HG03558 (cell line): ENCODE measurements around the gene PMF1.

Experiments used
- ATAC-seq: cut with Tn5 transposase; IDR thresholded peaks from one replicate; pipeline ENCODE4 v1.9.1; 2021; ENCODE audit warnings: moderate number of reproducible peaks; ENCODE audit not compliant: unreplicated experiment; ENCODE audit errors: extremely low read depth

PMF1 gene

GRCh38 chr1:156232201-156232894 lies 19.5 kb downstream of the PMF1 start:
- ATAC-seq: no peak

GRCh38 chr1:156233426-156234127 lies 20.8 kb downstream of the PMF1 start:
- no peak for ATAC-seq

GRCh38 chr1:156236164-156236563 lies 23.4 kb downstream of the PMF1 start:
- no peak for ATAC-seq

- no peak for ATAC-seq
These were observed 25.4 kb downstream of the PMF1 start for GRCh38 chr1:156238248-156238647.

- no peak for ATAC-seq
These were observed 28.6 kb downstream of the PMF1 start for GRCh38 chr1:156241311-156241811.

- no peak for ATAC-seq
These were observed 29.1 kb downstream of the PMF1 start, which contains the start of gene BGLAP for GRCh38 chr1:156241926-156242325. BGLAP (plus strand) TSS chr1:156242184; CDS start chr1:156242232, 48 bp downstream.

GRCh38 chr1:156242738-156243137 lies 29.9 kb downstream of the PMF1 start:
- ATAC-seq: no peak

GRCh38 chr1:156244126-156244525 lies 31.3 kb downstream of the PMF1 start:
- ATAC-seq: no peak

GRCh38 chr1:156244712-156245111 lies 31.9 kb downstream of the PMF1 start:
- ATAC-seq: no peak

GRCh38 chr1:156245451-156246232 lies 32.8 kb downstream of the PMF1 start:
- no peak for ATAC-seq

- no peak for ATAC-seq
These were observed 33.5 kb downstream of the PMF1 start for GRCh38 chr1:156246241-156246780.

- ATAC-seq: no peak
These were observed 34.1 kb downstream of the PMF1 start for GRCh38 chr1:156246781-156247459.

- ATAC-seq: no peak
These were observed 34.9 kb downstream of the PMF1 start, which contains the start of gene PAQR6 for GRCh38 chr1:156247460-156248322. PAQR6 (minus strand) TSS chr1:156248056; CDS start chr1:156246731, 1,325 bp downstream.

GRCh38 chr1:156248323-156248683 lies 35.5 kb downstream of the PMF1 start:
- ATAC-seq: no peak

GRCh38 chr1:156249593-156249992 lies 36.8 kb downstream of the PMF1 start:
- ATAC-seq: no peak

- no peak for ATAC-seq
These were observed 38.7 kb downstream of the PMF1 start for GRCh38 chr1:156251527-156251926.

GRCh38 chr1:156253634-156254033 lies 40.8 kb downstream of the PMF1 start:
- no peak for ATAC-seq

- ATAC-seq: no peak
These were observed 44.9 kb downstream of the PMF1 start for GRCh38 chr1:156257711-156258110.

GRCh38 chr1:156258859-156259258 lies 46.1 kb downstream of the PMF1 start:
- ATAC-seq: no peak
